Duodenal mucosa (tissue), 2 donors: ENCODE results near the gene ATG10.

Source experiments
- H3K27ac ChIP-seq: one replicate; pipeline ENCODE4 v1.7.0; 2013; ENCODE audit warnings: low read depth, low read length
- H3K27me3 ChIP-seq, 2 donors: one replicate each; pipeline ENCODE4 v1.7.0; 2013; ENCODE audit warnings: low read length in 2 of 2, control low read depth in 1 of 2; ENCODE audit not compliant: insufficient read depth in 2 of 2, control insufficient read depth in 1 of 2
- H3K36me3 ChIP-seq, 2 donors: one replicate each; pipeline ENCODE4 v1.7.0; 2013; ENCODE audit warnings: low read length in 2 of 2, control low read depth in 1 of 2; ENCODE audit not compliant: insufficient read depth in 2 of 2, control insufficient read depth in 1 of 2
- H3K4me1 ChIP-seq, 2 donors: one replicate each; pipeline ENCODE4 v1.7.0; 2013; ENCODE audit warnings: low read length in 2 of 2, control low read depth in 1 of 2; ENCODE audit not compliant: insufficient read depth in 2 of 2, control insufficient read depth in 1 of 2
- H3K4me3 ChIP-seq, 2 donors: one replicate each; pipeline ENCODE4 v1.7.0; 2013; ENCODE audit warnings: low read length in 2 of 2, low read depth in 1 of 2
- H3K9ac ChIP-seq, 2 donors: one replicate each; pipeline ENCODE4 v1.7.0; 2013; ENCODE audit warnings: low read length in 2 of 2, low read depth in 1 of 2
- H3K9me3 ChIP-seq, 2 donors: one replicate each; pipeline ENCODE4 v1.7.0; 2013; ENCODE audit warnings: low read length in 2 of 2, control low read depth in 1 of 2; ENCODE audit not compliant: control insufficient read depth in 1 of 2

Gene ATG10

DNA sequence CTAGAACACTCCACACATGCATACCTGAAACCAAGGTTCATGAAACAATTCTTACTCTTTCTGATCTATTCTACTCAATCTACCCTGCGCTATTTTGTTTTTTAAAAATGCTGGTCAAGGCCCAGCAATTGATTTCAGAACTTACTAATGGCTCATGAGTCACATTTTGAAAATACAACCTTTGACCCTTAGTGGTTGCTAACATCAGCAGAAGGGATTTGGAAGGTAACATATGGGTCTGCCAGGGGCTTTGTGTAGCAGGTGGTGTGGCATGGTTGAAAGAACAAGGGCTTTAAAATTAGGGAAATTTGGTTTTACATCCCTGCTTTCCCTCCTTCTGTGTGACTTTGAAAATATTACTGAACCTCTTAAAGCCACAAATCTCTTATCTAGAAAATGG lies 101.4 kb downstream of the ATG10 start:
- Histone ChIP-seq H3K36me3 (no peaks in the 10 kb centered on the region), H3K27me3 (no peaks in the 10 kb centered on the region), H3K4me1 (no peaks in the 10 kb centered on the region), H3K9me3 (no peaks in the 10 kb centered on the region), H3K9ac (no peak overlapping the region), H3K27ac (no peak overlapping the region), H3K4me3 (no peak overlapping the region)

DNA sequence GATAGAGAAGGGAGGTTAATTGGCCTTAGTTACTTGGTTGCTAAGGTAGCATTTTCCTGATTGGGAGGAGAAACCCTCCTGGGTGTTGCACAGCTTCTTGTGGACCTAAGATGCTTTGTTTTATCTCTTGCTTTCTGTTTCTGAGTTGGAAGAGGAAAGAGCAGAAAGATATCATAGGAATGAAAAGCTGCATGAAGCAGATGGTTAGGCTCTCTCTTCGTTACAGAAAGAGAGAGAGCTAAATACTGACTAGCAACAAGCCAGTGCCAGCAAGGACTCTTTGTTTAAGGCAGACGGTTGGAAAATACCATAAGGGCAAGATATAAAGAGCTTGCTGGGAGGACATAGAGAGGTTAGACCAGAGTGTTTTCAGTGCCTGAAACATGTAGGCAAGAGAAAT lies 103.1 kb downstream of the ATG10 start:
- Histone ChIP-seq H3K36me3 (no peaks in the 10 kb centered on the region), H3K4me3 (no peak overlapping the region), H3K9ac (no peak overlapping the region), H3K27ac (no peak overlapping the region), H3K4me1 (no peaks in the 10 kb centered on the region), H3K27me3 (no peaks in the 10 kb centered on the region), H3K9me3 (no peaks in the 10 kb centered on the region)

DNA sequence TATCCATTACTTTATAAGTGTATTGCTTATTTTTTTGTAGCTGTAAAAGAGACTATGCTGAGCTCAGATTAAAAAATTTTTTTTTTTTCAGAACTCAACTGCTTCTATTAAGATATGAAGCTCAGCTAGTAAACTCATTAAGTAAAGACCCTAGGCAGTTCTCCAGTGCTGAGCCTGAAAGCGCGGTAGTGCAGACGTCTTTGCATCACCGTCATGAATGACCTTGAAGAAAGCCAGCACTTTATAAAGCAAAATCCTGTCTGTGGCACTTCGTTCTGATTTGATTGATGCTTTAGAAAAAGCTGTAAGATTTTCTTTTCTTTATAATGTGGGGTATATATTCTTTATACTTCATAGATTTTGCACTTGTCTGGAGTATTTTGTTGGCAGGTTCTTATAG lies 105.7 kb downstream of the ATG10 start:
- Histone ChIP-seq H3K4me3 (no peak overlapping the region), H3K4me1 (no peaks in the 10 kb centered on the region), H3K27me3 (no peaks in the 10 kb centered on the region), H3K9ac (no peak overlapping the region), H3K27ac (no peak overlapping the region), H3K9me3 (no peaks in the 10 kb centered on the region), H3K36me3 (no peaks in the 10 kb centered on the region)

DNA sequence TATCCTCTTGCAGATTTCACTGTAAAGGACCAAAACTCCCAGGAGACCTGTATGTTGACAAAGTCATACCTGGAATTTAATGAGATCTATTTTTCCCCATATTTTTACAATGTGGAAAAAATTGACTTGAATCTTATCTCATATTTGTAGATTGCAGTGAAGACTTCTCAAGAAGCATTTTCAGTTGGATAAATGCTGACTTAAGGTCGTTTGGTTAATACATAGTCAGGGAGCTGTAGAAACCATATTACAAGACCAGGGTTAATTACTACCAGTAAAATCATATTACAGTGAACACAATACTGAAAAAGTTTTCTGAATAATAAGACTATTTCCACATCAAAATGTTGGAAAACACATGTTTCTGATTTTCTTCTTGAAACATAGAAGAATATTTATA lies 119.8 kb downstream of the ATG10 start:
- Histone ChIP-seq H3K27ac (no peak overlapping the region), H3K4me1 (no peaks in the 10 kb centered on the region), H3K36me3 (no peaks in the 10 kb centered on the region), H3K9me3 (peaks cover 7 to 10% of the 10 kb centered on the region in 2 donors), H3K9ac (no peak overlapping the region), H3K27me3 (no peaks in the 10 kb centered on the region), H3K4me3 (no peak overlapping the region)

- Histone ChIP-seq H3K27me3 (no peaks in the 10 kb centered on the region), H3K4me1 (no peaks in the 10 kb centered on the region), H3K9me3 (peaks cover 7 to 10% of the 10 kb centered on the region in 2 donors), H3K9ac (no peak overlapping the region), H3K27ac (no peak overlapping the region), H3K4me3 (no peak overlapping the region), H3K36me3 (no peaks in the 10 kb centered on the region)
These were observed 123.7 kb downstream of the ATG10 start for GRCh38 chr5:82095536-82095935.

GRCh38 chr5:82096249-82096648 lies 124.4 kb downstream of the ATG10 start:
- H3K36me3 ChIP-seq: no peaks in the 10 kb centered on the region
- no peaks in the 10 kb centered on the region for H3K27me3 ChIP-seq
- no peak overlapping the region for H3K9ac ChIP-seq
- no peaks in the 10 kb centered on the region for H3K4me1 ChIP-seq
- peaks cover 7 to 10% of the 10 kb centered on the region in 2 donors for H3K9me3 ChIP-seq
- H3K4me3 ChIP-seq: no peak overlapping the region
- no peak overlapping the region for H3K27ac ChIP-seq

DNA sequence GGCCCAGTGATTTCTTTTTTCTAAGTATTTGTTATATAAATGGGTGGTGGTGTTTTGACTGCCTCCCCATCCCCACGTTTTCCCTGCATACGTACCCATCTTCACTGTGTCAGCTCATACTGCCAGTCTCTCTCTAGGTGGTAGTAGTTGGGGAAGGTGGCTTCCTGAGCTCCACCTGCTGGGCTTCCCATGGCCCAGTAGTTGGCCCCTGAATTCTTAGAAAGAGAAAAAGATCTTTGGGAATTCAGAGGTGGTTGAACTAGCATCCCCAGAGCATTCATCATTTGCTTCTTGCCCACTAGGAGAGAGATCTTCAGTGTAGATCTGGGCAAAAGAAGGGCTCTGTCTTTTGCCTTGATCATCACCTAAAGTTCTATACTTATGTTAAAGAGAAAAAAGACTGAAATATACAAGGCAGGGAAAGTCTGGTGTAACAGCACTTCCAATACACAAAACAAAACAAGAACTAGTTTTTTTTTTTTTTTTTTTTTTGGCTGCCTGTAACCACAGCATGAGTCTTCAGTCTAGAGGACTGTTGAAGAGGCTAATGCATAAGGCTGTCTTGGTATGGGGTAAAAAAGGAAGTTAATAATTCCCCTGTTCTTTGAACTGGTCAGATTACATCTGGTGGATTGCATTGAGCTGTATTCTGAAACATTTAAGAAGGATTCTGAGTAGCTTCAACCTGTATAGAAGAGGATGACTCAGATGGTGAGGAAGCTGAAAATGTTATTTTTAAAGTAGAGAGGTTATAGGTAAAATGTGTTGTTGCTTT lies 128.7 kb downstream of the ATG10 start:
- Histone ChIP-seq H3K27me3 (no peaks in the 10 kb centered on the region), H3K4me1 (no peaks in the 10 kb centered on the region), H3K9me3 (no peaks in the 10 kb centered on the region), H3K9ac (no peak overlapping the region), H3K27ac (no peak overlapping the region), H3K4me3 (no peak overlapping the region), H3K36me3 (no peaks in the 10 kb centered on the region)

DNA sequence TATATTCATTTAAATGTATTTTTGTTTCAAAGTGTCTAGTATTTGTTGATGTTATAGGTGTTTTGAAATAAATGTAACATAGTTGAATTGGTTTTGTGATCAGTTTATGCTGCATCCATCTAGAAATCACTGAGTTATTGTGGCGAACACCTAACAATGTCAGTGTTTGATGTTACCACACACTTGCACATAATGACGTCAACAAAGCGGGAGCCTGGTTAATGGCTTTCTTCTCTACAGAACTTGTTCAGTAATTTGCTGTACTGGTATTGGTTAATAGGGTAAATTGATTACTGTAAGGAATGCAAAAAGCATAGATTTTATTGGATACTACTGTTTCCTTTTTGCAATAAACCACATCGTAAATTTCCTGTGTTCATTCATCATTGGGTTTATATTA lies 133.0 kb downstream of the ATG10 start:
- no peaks in the 10 kb centered on the region for H3K4me1 ChIP-seq
- no peaks in the 10 kb centered on the region for H3K9me3 ChIP-seq
- H3K27ac ChIP-seq: no peak overlapping the region

GRCh38 chr5:82105457-82105856 lies 133.6 kb downstream of the ATG10 start:
- H3K36me3 ChIP-seq: no peaks in the 10 kb centered on the region
- H3K27ac ChIP-seq: no peak overlapping the region
- no peak overlapping the region for H3K4me3 ChIP-seq
- no peaks in the 10 kb centered on the region for H3K4me1 ChIP-seq
- H3K9ac ChIP-seq: no peak overlapping the region
- H3K9me3 ChIP-seq: no peaks in the 10 kb centered on the region
- H3K27me3 ChIP-seq: no peaks in the 10 kb centered on the region

More for the DNA sequence above, 133.0 kb downstream of the ATG10 start:
- Histone ChIP-seq H3K27me3 (no peaks in the 10 kb centered on the region), H3K4me3 (no peak overlapping the region), H3K36me3 (no peaks in the 10 kb centered on the region), H3K9ac (no peak overlapping the region)

- H3K4me3 ChIP-seq: no peak overlapping the region
- H3K9ac ChIP-seq: no peak overlapping the region
- H3K27me3 ChIP-seq: no peaks in the 10 kb centered on the region
- H3K4me1 ChIP-seq: no peaks in the 10 kb centered on the region
- no peak overlapping the region for H3K27ac ChIP-seq
- no peaks in the 10 kb centered on the region for H3K36me3 ChIP-seq
- no peaks in the 10 kb centered on the region for H3K9me3 ChIP-seq
These were observed 134.4 kb downstream of the ATG10 start for GRCh38 chr5:82106207-82106606.
